Body of pancreas (tissue), 4 donors: ENCODE data around the gene TRIP13. TPM values are rescaled to one million over a fixed set of nuclear protein-coding genes. Genes with fewer than 3 reads are reported as not detected.

ENCODE experiments used
- ATAC-seq: fragments of 150-250 bp; one replicate; pipeline ENCODE4 v1.9.1; 2016
- DNase-seq, 4 donors: peaks; one replicate each; pipeline ENCODE4 v3.0.0-alpha.2; 2019
- H3K27ac ChIP-seq, 4 donors: fragments of 200-600 bp; sonication (generic); 1 replicate in 3 of 4; 2 replicates in 1 of 4; pipeline versions ENCODE4 v1.5.1 to v1.6.1; 2016 to 2019; ENCODE audit warnings: mild to moderate bottlenecking in 1 of 4, mixed read lengths in 1 of 4, moderate library complexity in 1 of 4
- H3K27me3 ChIP-seq, 2 donors: fragments of 200-600 bp; sonication (generic); one replicate each; pipeline ENCODE4 v1.6.0; 2016; ENCODE audit warnings: mild to moderate bottlenecking in 1 of 2
- H3K36me3 ChIP-seq, 2 donors: fragments of 200-600 bp; sonication (generic); replicated peaks in 1 of 2; 2 replicates each; pipeline ENCODE4 v1.5.1; 2016; ENCODE audit warnings: low read depth in 2 of 2; ENCODE audit not compliant: insufficient read depth in 1 of 2
- H3K4me1 ChIP-seq: fragments of 200-600 bp; sonication (generic); one replicate; pipeline ENCODE4 v1.6.0; 2016
- H3K4me3 ChIP-seq, 2 donors: fragments of 200-600 bp; sonication (generic); 1 replicate in 1 of 2; 2 replicates in 1 of 2; pipeline ENCODE4 v1.5.1; 2016 to 2019
- H3K9me3 ChIP-seq, 3 donors: fragments of 200-600 bp; sonication (generic); 1 replicate in 2 of 3; 2 replicates in 1 of 3; pipeline ENCODE4 v1.5.1; 2016
- CTCF ChIP-seq, 7 experiments: fragments of 450-650 bp in 4 of 7; fragments of 200-600 bp in 3 of 7; sonication (generic) in 3 of 7; IDR thresholded peaks; one replicate each; pipeline ENCODE4 v1.5.1; 2016 to 2019; ENCODE audit warnings: antibody characterized with exemption in 7 of 7
- POLR2A ChIP-seq, 3 donors: fragments of 450-650 bp; IDR thresholded peaks; one replicate each; pipeline ENCODE4 v1.6.1; 2016; ENCODE audit warnings: antibody characterized with exemption in 3 of 3, mild to moderate bottlenecking in 2 of 3
- WGBS, 2 donors: methylation state at CpG; one replicate each; pipeline ENCODE4 v1.1.5; 2017; 5-methylcytosine and 5-hydroxymethylcytosine counted together
- intact Hi-C: fragments of 100-400 bp; cut with DNase I; formaldehyde crosslinking; loops from one replicate; pipeline ENCODE4 v1.15.1; 2023
- total RNA-seq, 2 donors: library from RNA; depleted of rRNA; stranded (reverse); fragments of >200 nt; gene quantifications; one replicate each; pipeline ENCODE4 v1.1.0, GENCODE V29; 2016

Gene TRIP13
- total RNA-seq, 2 donors from 2014 or later: 1.3 TPM

GRCh38 chr5:886036-886435 lies 6.6 kb upstream of the TRIP13 start:
- Histone ChIP-seq H3K9me3 (no peaks in the 10 kb centered on the region), H3K36me3 (peaks cover 13 to 42% of the 10 kb centered on the region in 2 donors), H3K27me3 (no peaks in the 10 kb centered on the region), H3K4me1 (no peaks in the 10 kb centered on the region), H3K27ac (no peak overlapping the region), H3K4me3 (no peak overlapping the region)
- intact Hi-C loops: no loop called here
- no peak for TF ChIP-seq CTCF (IDR thresholded peaks at IDR 0.05)
- TF ChIP-seq POLR2A (IDR thresholded peaks at IDR 0.05): no peak
- WGBS, 2 donors: 92 to 94% methylated on average over 13 of the region's 13 CpGs
- DNase-seq (peak in 1 of 4 donors; percentile 4), ATAC-seq (no peak)

- intact Hi-C loops: no loop called here
- no peak for ATAC-seq
- peaks cover 13 to 39% of the 10 kb centered on the region in 2 donors for H3K36me3 ChIP-seq
- DNase-seq: peak in 1 of 4 donors; percentile 12
- 90 to 95% methylated on average over 11 to 26 of the region's 26 CpGs for WGBS, 2 donors
- peaks cover 6% of the 10 kb centered on the region for H3K4me1 ChIP-seq
- no peaks in the 10 kb centered on the region for H3K27me3 ChIP-seq
- H3K27ac ChIP-seq: no peak overlapping the region
- TF ChIP-seq CTCF (IDR thresholded peaks at IDR 0.05): no peak
- no peak for TF ChIP-seq POLR2A (IDR thresholded peaks at IDR 0.05)
- no peaks in the 10 kb centered on the region for H3K9me3 ChIP-seq
- no peak overlapping the region for H3K4me3 ChIP-seq
These were observed 5.9 kb upstream of the TRIP13 start for GRCh38 chr5:886716-887325.

- DNase-seq: no peak
- intact Hi-C loops: no loop called here
- Histone ChIP-seq H3K27ac (no peak overlapping the region), H3K9me3 (no peaks in the 10 kb centered on the region), H3K36me3 (peaks cover 13 to 36% of the 10 kb centered on the region in 2 donors), H3K27me3 (no peaks in the 10 kb centered on the region), H3K4me3 (no peak overlapping the region), H3K4me1 (peaks cover 12% of the 10 kb centered on the region)
- ATAC-seq: no peak
- 83 to 84% methylated on average over 12 to 14 of the region's 14 CpGs for WGBS, 2 donors
- no peak for TF ChIP-seq POLR2A (IDR thresholded peaks at IDR 0.05)
- TF ChIP-seq CTCF (IDR thresholded peaks at IDR 0.05): no peak
These were observed 4.6 kb upstream of the TRIP13 start for GRCh38 chr5:887947-888637.

GRCh38 chr5:888638-889035 lies 4.0 kb upstream of the TRIP13 start:
- no peak overlapping the region for H3K27ac ChIP-seq
- H3K4me1 ChIP-seq: peaks cover 17% of the 10 kb centered on the region
- no peaks in the 10 kb centered on the region for H3K27me3 ChIP-seq
- H3K36me3 ChIP-seq: peaks cover 13 to 31% of the 10 kb centered on the region in 2 donors
- intact Hi-C loops: no loop called here
- DNase-seq (no peak), ATAC-seq (no peak)
- WGBS, 2 donors: 84 to 90% methylated on average over 11 of the region's 11 CpGs
- no peaks in the 10 kb centered on the region for H3K9me3 ChIP-seq
- no peak overlapping the region for H3K4me3 ChIP-seq
- no peak for TF ChIP-seq CTCF (IDR thresholded peaks at IDR 0.05)
- TF ChIP-seq POLR2A (IDR thresholded peaks at IDR 0.05): no peak
